ENCODE data around the gene ADD2.
A peak's percentile ranks its signal among the peaks of the same experiment; 100 is the strongest.
"Not testable (repeated sequence)": the region's sequence is repeated elsewhere in the genome, so short reads cannot be mapped to it uniquely, and the experiment has no call there.

ADD2 gene, protein sequence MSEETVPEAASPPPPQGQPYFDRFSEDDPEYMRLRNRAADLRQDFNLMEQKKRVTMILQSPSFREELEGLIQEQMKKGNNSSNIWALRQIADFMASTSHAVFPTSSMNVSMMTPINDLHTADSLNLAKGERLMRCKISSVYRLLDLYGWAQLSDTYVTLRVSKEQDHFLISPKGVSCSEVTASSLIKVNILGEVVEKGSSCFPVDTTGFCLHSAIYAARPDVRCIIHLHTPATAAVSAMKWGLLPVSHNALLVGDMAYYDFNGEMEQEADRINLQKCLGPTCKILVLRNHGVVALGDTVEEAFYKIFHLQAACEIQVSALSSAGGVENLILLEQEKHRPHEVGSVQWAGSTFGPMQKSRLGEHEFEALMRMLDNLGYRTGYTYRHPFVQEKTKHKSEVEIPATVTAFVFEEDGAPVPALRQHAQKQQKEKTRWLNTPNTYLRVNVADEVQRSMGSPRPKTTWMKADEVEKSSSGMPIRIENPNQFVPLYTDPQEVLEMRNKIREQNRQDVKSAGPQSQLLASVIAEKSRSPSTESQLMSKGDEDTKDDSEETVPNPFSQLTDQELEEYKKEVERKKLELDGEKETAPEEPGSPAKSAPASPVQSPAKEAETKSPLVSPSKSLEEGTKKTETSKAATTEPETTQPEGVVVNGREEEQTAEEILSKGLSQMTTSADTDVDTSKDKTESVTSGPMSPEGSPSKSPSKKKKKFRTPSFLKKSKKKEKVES

DNA sequence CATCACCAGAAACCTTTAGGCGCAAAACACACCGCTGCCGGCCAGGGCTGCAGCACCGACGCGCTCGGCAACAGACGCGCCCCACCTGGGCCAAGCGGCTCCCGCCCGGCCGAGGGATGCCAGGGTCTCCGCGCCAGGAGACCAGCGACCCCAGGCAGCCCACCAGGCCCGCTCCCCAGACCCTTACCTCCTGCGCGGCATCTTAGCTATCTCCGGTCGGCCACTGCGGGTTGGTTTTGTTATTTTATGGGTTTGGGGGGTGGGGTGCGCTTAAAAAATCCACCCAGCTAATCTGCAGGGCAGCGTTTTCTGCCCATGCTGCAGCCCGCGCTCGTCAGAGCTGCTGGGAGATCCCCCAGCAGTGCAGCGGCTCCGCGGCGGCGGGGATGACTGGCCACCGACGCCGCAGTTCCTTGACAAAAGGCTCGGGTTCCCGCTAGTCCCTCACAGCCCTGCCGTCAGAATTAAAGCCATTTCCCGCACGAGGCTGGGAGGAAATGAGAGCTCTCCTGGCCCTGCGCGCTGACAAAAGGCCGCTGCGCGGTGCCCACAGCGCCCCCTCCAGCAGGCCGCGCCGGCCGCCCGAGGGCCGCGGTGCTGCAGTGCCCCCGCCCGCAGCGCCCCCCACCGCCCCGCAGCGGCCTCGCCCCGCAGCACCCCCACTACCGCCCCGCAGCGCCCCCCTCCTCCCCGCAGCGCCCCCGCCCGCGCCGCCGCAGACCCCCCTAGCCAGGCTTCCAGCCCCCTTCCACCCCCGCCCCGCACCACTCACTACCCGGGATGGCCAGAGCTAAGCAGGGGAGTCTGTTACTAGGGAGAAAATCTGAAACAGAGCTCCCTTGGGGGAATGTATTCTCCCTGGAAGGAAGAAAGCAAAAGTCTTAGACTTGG is at the start of gene ADD2:
ADD2 (minus strand) TSS at position 502 of the 891 bp plus-strand sequence. CDS start 61,792 bp downstream, outside the sequence.
- Mint-ChIP-seq H3K36me3 (ENCODE audit: low read depth) (no peaks in the 10 kb centered on the region), H3K4me1 (ENCODE audit: low read depth) (peaks cover 14% of the 10 kb centered on the region), H3K27ac (peak within 1 kb of the TSS; percentile 41), H3K27me3 (ENCODE audit: low read depth) (peaks cover 57% of the 10 kb centered on the region), H3K4me3 (peak within 1 kb of the TSS; percentile 83), H3K9me3 (no peaks in the 10 kb centered on the region)
- peak; percentile 44 for DNase-seq (ENCODE audit: low spot score)

DNA sequence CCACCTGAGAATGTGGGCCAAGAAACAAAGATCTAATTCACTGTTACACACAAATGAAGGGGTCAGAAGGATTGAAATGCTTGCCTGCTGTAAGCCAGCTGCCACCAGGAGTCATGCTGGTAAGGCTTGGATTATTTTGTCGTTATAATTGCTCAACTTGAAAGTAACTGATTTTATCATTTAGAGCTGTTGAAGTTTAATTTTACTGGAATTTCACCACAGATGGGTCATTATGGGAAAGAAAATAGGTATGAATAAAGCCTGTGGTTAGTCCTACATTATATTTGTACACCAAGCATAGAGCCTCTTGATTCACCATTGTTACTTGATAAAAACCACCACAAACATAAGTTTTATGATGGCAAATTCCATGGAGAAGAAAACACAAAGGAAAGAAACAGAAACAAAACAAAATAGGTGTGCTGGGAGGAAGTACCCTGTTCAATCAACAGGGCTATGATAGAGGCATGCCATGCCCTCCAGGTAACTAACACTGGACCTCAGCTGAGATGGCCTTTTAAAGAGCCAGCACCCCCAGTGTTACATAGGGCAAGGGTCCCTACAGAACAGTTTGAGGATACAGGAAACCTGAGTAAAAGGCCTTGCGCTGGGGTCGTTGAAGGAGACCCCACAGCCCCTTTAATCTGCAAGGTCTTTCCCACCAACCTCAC is 49.4 kb upstream of the ADD2 start:
- no peaks in the 10 kb centered on the region for H3K9me3 Mint-ChIP-seq
- H3K4me3 Mint-ChIP-seq = no peak overlapping the region
- no peaks in the 10 kb centered on the region for H3K36me3 Mint-ChIP-seq (ENCODE audit: low read depth)
- peaks cover 16% of the 10 kb centered on the region for H3K4me1 Mint-ChIP-seq (ENCODE audit: low read depth)
- peak overlapping the region; percentile 43 for H3K27ac Mint-ChIP-seq
- no peaks in the 10 kb centered on the region for H3K27me3 Mint-ChIP-seq (ENCODE audit: low read depth)
- DNase-seq (ENCODE audit: low spot score) = no peak

DNA sequence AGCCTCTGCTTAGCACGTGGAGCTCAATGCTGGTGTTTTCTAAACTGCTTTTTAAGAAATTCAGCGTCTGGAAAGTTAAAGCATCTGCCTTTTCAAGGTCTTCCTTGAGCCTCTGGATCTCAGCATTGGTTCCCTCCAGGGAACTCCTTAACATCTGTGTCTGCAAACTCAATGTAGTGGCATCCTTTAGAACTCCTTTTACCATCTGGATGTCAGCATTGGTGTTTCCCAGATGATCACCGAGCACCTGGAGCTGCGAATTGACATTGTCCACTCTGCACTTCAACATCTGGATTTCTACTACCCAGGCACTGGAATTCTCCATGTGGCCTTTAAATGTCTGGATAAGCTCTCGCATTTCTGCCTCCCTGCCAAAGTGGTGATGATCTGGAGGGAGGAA is 48.7 kb upstream of the ADD2 start:
- H3K36me3 Mint-ChIP-seq (ENCODE audit: low read depth) = no peaks in the 10 kb centered on the region
- H3K4me3 Mint-ChIP-seq = no peak overlapping the region
- peaks cover 16% of the 10 kb centered on the region for H3K4me1 Mint-ChIP-seq (ENCODE audit: low read depth)
- no peaks in the 10 kb centered on the region for H3K9me3 Mint-ChIP-seq
- no peaks in the 10 kb centered on the region for H3K27me3 Mint-ChIP-seq (ENCODE audit: low read depth)
- H3K27ac Mint-ChIP-seq = no peak overlapping the region
- no peak for DNase-seq (ENCODE audit: low spot score)

DNA sequence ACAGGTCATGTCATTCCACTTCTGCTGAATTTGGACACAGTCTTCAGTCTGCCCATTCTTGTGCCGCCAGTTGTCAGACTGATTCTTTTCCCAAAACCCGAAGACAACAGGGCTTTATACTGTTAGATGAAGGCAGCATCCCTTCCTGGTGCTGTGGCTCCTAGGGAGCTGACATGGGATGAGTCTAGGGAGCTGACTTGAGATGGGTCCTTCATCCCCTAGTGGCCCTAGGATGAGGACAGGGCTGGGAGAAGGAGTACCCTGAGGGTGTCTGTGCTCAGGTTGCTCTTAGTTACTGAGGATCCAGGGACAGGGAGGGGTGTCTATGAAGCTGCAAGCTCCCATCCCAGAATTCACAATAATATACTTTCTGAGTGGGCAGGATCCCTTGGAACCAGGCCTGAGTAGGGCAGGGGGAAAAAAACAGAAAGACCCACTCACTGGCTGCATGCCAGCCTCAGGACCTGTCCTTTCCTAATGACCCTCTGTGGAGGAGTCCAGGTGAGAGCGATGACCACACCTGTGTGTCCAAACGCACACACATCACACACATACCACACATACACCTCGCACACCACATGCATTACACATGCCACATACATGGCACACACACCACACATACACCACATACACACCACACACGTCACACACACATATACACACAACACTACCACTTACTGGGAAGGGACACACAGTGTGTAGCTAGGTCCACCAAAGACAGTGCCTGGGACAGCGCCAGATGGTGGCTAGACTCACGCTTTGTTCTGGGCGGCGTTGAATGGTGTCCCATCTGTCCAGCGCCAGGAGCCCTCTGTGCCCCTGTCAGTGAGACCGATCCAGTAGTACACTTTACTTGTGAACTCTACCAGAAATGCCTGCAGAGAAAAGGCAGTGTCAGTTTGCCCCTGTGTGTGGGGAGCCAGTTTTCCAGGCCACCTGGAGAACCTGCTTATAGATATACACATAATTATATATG is 41.3 kb upstream of the ADD2 start:
- no peak overlapping the region for H3K4me3 Mint-ChIP-seq
- no peaks in the 10 kb centered on the region for H3K36me3 Mint-ChIP-seq (ENCODE audit: low read depth)
- H3K4me1 Mint-ChIP-seq (ENCODE audit: low read depth) = no peaks in the 10 kb centered on the region
- H3K9me3 Mint-ChIP-seq = no peaks in the 10 kb centered on the region
- H3K27ac Mint-ChIP-seq = no peak overlapping the region
- DNase-seq (ENCODE audit: low spot score) = no peak
- H3K27me3 Mint-ChIP-seq (ENCODE audit: low read depth) = no peaks in the 10 kb centered on the region

DNA sequence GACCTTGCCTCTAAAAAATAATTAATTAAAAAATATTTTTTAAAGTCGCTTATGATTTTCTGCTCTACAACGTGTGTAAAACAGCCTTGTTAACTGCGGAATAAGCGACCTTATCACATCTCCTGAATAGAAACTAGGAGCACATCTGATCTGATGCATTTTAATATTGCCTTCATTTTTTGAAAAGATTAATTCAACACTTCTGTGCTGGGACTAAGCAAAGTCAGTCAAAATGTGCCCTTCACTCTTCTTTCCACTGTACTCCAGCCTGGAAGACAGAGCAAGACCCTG is 39.8 kb upstream of the ADD2 start:
- no peak overlapping the region for H3K27ac Mint-ChIP-seq
- no peaks in the 10 kb centered on the region for H3K9me3 Mint-ChIP-seq
- no peak overlapping the region for H3K4me3 Mint-ChIP-seq
- H3K27me3 Mint-ChIP-seq (ENCODE audit: low read depth) = peaks cover 2% of the 10 kb centered on the region
- no peak for DNase-seq (ENCODE audit: low spot score)
- H3K4me1 Mint-ChIP-seq (ENCODE audit: low read depth) = no peaks in the 10 kb centered on the region
- H3K36me3 Mint-ChIP-seq (ENCODE audit: low read depth) = no peaks in the 10 kb centered on the region

DNA sequence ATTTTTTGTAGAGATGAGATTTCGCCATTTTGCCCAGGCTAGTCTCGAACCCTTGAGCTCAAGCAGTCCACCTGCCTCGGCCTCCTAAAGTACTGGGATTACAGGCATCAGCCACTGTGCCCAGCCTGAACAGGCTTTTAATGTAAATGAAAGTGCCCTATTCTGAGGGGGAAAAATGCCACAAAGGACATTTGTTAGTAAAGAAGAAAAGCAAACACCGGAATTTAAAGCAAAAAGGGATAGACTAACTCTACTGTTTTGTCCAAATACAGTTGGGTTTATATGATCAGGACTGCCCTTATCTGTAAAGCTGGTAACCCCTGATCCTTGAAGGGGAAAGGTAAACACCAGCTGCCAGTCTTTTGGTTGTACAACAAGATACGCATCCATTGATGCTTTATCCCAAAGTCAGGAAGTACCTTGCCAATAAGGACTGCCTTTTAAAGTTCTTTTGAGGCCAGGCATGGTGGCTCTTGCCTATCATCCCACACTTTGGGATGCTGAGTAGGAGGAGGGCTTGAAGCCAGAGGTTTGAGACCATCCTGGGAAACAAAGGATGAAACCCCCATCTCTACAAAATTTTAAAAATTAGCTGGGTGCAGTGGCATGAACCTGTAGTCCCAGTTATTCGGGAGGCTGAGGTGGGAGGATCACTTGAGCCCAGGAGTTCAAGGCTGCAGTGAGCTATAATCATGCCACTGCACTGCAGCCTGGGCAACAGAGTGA is 39.3 kb upstream of the ADD2 start:
- Mint-ChIP-seq H3K27me3 (ENCODE audit: low read depth) (peaks cover 2% of the 10 kb centered on the region), H3K36me3 (ENCODE audit: low read depth) (no peaks in the 10 kb centered on the region), H3K27ac (no peak overlapping the region), H3K4me1 (ENCODE audit: low read depth) (no peaks in the 10 kb centered on the region), H3K4me3 (no peak overlapping the region), H3K9me3 (no peaks in the 10 kb centered on the region)
- DNase-seq (ENCODE audit: low spot score) = no peak

DNA sequence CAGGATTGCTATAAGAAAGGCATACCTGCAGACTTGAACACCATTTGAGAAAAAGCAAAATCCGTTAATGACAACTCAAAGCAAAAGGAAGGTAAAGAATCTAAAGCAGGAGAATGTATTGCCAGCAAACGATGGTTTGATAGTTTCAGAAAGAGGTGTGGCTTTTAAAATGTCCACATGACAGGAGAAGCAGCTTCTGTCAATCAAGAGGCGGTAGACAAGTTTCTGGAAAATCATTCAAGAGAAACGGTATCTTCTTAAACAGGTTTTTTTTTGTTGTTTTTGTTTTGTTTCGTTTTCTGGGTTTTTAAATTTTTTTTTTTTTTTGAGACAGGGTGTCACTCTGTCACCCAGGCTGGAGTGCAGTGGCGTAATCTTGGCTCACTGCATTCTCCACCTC is 38.6 kb upstream of the ADD2 start:
- Mint-ChIP-seq H3K36me3 (ENCODE audit: low read depth) (no peaks in the 10 kb centered on the region), H3K27ac (no peak overlapping the region), H3K27me3 (ENCODE audit: low read depth) (peaks cover 2% of the 10 kb centered on the region)

DNA sequence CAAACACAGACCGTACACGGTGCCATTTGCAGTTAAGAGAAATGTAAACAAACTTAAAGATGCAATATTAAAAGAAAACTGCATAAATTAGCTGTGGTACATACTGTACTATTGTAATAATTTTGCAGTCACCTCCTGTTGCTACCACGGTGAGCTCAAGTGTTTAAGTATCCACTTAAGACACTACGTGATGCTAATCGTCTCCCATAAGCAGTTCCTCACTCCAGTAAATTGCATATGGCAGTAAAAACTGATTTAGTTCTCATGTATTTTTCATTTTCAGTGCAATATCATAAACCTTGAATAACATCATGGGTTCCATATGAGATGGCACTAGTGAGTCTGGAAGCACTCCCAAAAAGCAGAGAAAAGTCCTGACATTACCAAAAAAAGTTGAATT is 38.0 kb upstream of the ADD2 start:
- Mint-ChIP-seq H3K4me3 (no peak overlapping the region), H3K36me3 (ENCODE audit: low read depth) (no peaks in the 10 kb centered on the region), H3K27me3 (ENCODE audit: low read depth) (peaks cover 2% of the 10 kb centered on the region), H3K4me1 (ENCODE audit: low read depth) (no peaks in the 10 kb centered on the region), H3K27ac (no peak overlapping the region), H3K9me3 (no peaks in the 10 kb centered on the region)
- DNase-seq (ENCODE audit: low spot score) = no peak

More for the DNA sequence above, 38.6 kb upstream of the ADD2 start:
- Mint-ChIP-seq H3K9me3 (no peaks in the 10 kb centered on the region), H3K4me1 (ENCODE audit: low read depth) (no peaks in the 10 kb centered on the region), H3K4me3 (no peak overlapping the region)
- DNase-seq (ENCODE audit: low spot score) = no peak

DNA sequence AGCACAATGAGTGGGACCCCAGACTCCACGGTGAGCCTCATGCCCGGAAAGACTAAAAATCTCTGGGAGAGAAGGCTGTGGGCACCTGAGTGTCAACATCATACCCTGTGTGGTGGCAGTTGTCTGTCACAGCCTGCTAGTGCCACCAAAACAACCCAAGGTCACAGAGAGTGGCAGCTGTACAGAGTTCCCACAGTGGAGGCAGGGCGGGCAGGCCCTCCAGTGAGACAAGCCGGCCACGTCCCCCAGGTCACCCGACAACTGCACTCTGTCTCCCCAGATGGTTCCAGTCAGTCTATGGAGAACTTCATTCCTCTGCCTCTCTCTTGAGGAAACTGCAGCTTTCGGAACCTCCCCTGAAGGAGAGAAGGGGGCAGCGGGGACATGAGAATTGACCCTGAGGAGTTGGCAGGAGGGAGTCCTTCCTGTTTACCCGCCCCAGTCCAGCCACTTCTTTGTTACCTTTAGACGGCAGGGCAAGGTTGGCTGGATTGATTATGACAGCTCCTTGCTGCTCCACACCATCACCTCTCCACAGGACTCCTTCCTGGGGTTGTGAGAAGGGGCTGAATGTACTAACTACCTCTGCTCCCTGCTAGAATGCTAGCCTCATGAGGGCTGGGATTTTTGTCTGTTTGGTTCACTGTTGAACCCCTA is 33.7 kb upstream of the ADD2 start:
- Mint-ChIP-seq H3K4me3 (no peak overlapping the region), H3K27me3 (ENCODE audit: low read depth) (peaks cover 4% of the 10 kb centered on the region), H3K36me3 (ENCODE audit: low read depth) (no peaks in the 10 kb centered on the region), H3K27ac (no peak overlapping the region), H3K4me1 (ENCODE audit: low read depth) (no peaks in the 10 kb centered on the region), H3K9me3 (peaks cover 5% of the 10 kb centered on the region)
- no peak for DNase-seq (ENCODE audit: low spot score)

DNA sequence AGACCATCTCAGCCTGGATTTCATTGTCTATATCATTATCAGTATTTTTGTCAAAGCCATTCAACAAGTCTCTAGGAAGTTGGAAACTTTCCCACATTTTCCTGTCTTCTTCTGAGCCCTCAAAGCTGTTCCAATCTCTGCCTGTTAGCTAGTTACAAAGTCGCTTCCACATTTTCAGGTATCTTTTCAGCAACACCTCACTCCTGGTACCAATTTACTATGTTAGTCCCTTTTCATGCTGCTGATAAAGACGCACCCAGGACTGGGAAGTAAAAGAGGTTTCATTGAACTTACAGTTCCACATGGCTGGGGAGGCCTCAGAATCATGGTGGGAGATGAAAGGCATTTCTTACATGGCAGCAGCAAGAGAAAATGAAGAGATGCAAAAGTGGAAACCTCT is 31.7 kb upstream of the ADD2 start:
- no peak for DNase-seq (ENCODE audit: low spot score)
- H3K27me3 Mint-ChIP-seq (ENCODE audit: low read depth) = peaks cover 4% of the 10 kb centered on the region
- no peak overlapping the region for H3K4me3 Mint-ChIP-seq
- H3K36me3 Mint-ChIP-seq (ENCODE audit: low read depth) = no peaks in the 10 kb centered on the region
- peaks cover 5% of the 10 kb centered on the region for H3K9me3 Mint-ChIP-seq
- H3K27ac Mint-ChIP-seq = no peak overlapping the region
- H3K4me1 Mint-ChIP-seq (ENCODE audit: low read depth) = no peaks in the 10 kb centered on the region

DNA sequence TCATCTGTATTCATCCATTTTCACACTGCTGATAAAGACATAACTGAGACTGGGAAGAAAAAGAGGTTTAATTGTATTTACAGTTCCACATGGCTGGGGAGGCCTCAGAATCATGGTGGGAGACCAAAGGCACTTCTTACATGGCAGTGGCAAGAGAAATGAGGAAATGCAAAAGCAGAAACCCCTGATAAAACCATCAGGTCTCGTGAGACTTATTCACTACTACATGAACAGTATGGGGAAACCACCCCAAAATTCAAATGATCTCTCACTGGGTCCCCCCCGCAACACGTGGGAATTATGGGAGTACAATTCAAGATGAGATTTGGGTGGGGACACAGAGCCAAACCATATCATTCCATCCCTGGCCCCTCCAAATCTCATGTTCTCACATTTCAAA is 30.0 kb upstream of the ADD2 start:
- not testable (repeated sequence) for H3K9me3 Mint-ChIP-seq; H3K36me3 Mint-ChIP-seq (ENCODE audit: low read depth); H3K4me1 Mint-ChIP-seq (ENCODE audit: low read depth); H3K4me3 Mint-ChIP-seq; DNase-seq (ENCODE audit: low spot score); H3K27ac Mint-ChIP-seq
- peaks cover 11% of the 10 kb centered on the region for H3K27me3 Mint-ChIP-seq (ENCODE audit: low read depth)

DNA sequence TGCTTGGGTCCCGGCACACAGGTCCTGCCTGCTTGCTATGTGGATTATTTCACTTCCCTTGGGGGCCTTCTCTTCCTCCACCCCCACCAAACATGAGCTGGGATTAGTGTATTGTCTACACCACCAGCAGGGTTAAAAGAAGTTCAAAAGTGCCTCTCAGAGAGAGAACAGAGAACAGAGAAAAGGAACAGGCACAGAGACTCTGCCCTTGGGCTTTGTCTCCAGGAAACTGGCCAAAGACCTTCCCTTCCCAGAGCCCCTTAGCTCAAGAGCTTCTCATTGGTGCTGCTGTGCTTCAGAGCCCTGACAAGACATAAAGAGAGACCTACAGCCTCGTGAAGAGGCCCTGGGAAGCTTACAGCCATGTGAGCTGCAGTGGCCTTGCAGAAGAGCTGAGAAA is 29.5 kb upstream of the ADD2 start:
- Mint-ChIP-seq H3K9me3 (peaks cover 5% of the 10 kb centered on the region), H3K4me3 (no peak overlapping the region), H3K27ac (no peak overlapping the region), H3K27me3 (ENCODE audit: low read depth) (peaks cover 15% of the 10 kb centered on the region), H3K4me1 (ENCODE audit: low read depth) (no peaks in the 10 kb centered on the region), H3K36me3 (ENCODE audit: low read depth) (no peaks in the 10 kb centered on the region)
- no peak for DNase-seq (ENCODE audit: low spot score)

Data from T-helper 2 cell treated with Interferon-gamma antibody and Interleukin-4, amounts not matched to agents 5 μg/mL and 100 μg/mL, for 36 hours (primary cell).